Kidney (tissue), 14 donors: Measurements from ENCODE around the gene TCF7L2. TPM values are rescaled to one million over a fixed set of nuclear protein-coding genes. Genes with fewer than 3 reads are reported as not detected.
A peak's percentile ranks its signal among the peaks of the same experiment; 100 is the strongest.

ENCODE experiments used
- DNase-seq, 5 donors: peaks; one replicate each; pipeline ENCODE4 v3.0.0-alpha.2; 2013 to 2020
- FAIRE-seq: peaks from 2 replicates; lab custom pipeline; 2012; peaks lifted over from hg19 to GRCh38; lab: Jason Lieb, UNC
- H3K27ac ChIP-seq, 2 donors: one replicate each; pipeline ENCODE4 v1.7.0; 2013; ENCODE audit warnings: low read depth in 2 of 2, low read length in 2 of 2, inconsistent platforms in 1 of 2
- H3K27me3 ChIP-seq: one replicate; pipeline ENCODE4 v1.7.1; 2013; ENCODE audit warnings: low read length, inconsistent platforms; ENCODE audit not compliant: control insufficient read depth, insufficient read depth
- H3K36me3 ChIP-seq, 3 donors: one replicate each; pipeline versions ENCODE4 v1.7.0 to v1.7.1; 2013; ENCODE audit warnings: low read length in 3 of 3, control low read depth in 1 of 3, inconsistent platforms in 1 of 3; ENCODE audit not compliant: insufficient read depth in 3 of 3, control insufficient read depth in 2 of 3
- H3K4me1 ChIP-seq, 3 donors: one replicate each; pipeline versions ENCODE4 v1.7.0 to v1.7.1; 2013; ENCODE audit warnings: low read length in 3 of 3, inconsistent platforms in 1 of 3, low read depth in 1 of 3; ENCODE audit not compliant: control insufficient read depth in 2 of 3, insufficient read depth in 2 of 3
- H3K4me3 ChIP-seq, 3 donors: one replicate each; pipeline versions ENCODE4 v1.7.0 to v1.8.1; 2013; ENCODE audit warnings: low read length in 3 of 3, control low read depth in 1 of 3, inconsistent platforms in 1 of 3
- H3K9ac ChIP-seq, 3 donors: one replicate each; pipeline versions ENCODE4 v1.7.0 to v1.7.1; 2013; ENCODE audit warnings: low read length in 3 of 3, control low read depth in 1 of 3, inconsistent platforms in 1 of 3
- H3K9me3 ChIP-seq, 3 donors: one replicate each; pipeline versions ENCODE4 v1.7.0 to v1.7.1; 2013; ENCODE audit warnings: low read length in 3 of 3, control low read depth in 1 of 3, inconsistent platforms in 1 of 3; ENCODE audit not compliant: control insufficient read depth in 2 of 3, insufficient read depth in 1 of 3
- intact Hi-C: fragments of 100-400 bp; cut with DNase I; formaldehyde crosslinking; loops from one replicate; pipeline ENCODE4 v1.11.1; 2022
- polyA plus RNA-seq: library from polyadenylated mRNA; stranded (reverse); fragments of 350-450 nt; fragmentation: Illumina TruSeq; extraction: RNeasy Lipid Tissue Mini Kit (QIAGEN cat#74804); gene quantifications from one replicate; pipeline ENCODE4 v1.2.3, GENCODE V29; 2014; ENCODE audit warnings: low read depth, low replicate concordance; ENCODE audit not compliant: insufficient read depth
- total RNA-seq: library from RNA; stranded (reverse); fragmentation: NEBNext Ultra II Directional; extraction: Animal tissue kit (Norgen Biotek cat#: 25700); gene quantifications from one replicate; pipeline ENCODE4 v1.2.1, GENCODE V29; 2021
- TF ChIP-seq, protein P1 (sequence below): IDR thresholded peaks from 3 replicates; pipeline ENCODE4 v1.5.1; 2012; ENCODE audit warnings: mild to moderate bottlenecking, moderate library complexity, borderline replicate concordance; ENCODE audit not compliant: insufficient read depth; ENCODE audit errors: extremely low read depth
- donor health status: control.
- donor health status: control.
- donor health status: control.
- donor health status: control.
- donor health status: control.
- donor health status: DM: yes; HTN: yes; CAD: no.
- donor health status: Normal renal cell carcinoma (clear cell type).

Gene TCF7L2
- total and polyA plus RNA-seq, 2 donors from 2014 or later = 6.5 to 32.4 TPM

DNA sequence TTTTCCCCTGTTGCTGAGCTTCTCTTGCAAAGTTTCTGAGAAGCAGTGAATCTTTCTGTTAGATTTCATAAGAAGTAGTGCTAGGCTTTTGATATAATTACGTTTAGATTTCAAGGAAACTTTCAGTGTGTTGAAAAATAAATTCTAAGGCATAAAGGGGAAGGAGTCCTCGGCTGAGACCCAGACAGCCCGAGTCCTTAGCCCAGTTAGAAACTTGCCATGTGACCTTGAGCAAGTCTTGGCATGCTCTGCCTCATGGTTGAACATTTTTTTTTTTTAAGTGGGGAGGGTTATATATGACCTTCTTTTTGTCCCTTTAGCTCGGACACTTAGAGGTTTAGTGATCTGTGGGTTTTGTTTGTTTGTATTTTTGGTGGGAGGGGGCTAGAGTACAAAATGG is 117.5 kb downstream of the TCF7L2 start:
- Histone ChIP-seq H3K4me1 (peaks cover 0 to 12% (median 3%) of the 10 kb centered on the region in 3 donors), H3K9me3 (no peaks in the 10 kb centered on the region), H3K27ac (no peak overlapping the region), H3K9ac (no peak overlapping the region), H3K36me3 (no peaks in the 10 kb centered on the region), H3K27me3 (no peaks in the 10 kb centered on the region), H3K4me3 (no peak overlapping the region)
- TF ChIP-seq, protein P1, sequence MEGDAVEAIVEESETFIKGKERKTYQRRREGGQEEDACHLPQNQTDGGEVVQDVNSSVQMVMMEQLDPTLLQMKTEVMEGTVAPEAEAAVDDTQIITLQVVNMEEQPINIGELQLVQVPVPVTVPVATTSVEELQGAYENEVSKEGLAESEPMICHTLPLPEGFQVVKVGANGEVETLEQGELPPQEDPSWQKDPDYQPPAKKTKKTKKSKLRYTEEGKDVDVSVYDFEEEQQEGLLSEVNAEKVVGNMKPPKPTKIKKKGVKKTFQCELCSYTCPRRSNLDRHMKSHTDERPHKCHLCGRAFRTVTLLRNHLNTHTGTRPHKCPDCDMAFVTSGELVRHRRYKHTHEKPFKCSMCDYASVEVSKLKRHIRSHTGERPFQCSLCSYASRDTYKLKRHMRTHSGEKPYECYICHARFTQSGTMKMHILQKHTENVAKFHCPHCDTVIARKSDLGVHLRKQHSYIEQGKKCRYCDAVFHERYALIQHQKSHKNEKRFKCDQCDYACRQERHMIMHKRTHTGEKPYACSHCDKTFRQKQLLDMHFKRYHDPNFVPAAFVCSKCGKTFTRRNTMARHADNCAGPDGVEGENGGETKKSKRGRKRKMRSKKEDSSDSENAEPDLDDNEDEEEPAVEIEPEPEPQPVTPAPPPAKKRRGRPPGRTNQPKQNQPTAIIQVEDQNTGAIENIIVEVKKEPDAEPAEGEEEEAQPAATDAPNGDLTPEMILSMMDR = no peak
- DNase-seq (no peak), FAIRE-seq (no peak)
- intact Hi-C loops = no loop called here

DNA sequence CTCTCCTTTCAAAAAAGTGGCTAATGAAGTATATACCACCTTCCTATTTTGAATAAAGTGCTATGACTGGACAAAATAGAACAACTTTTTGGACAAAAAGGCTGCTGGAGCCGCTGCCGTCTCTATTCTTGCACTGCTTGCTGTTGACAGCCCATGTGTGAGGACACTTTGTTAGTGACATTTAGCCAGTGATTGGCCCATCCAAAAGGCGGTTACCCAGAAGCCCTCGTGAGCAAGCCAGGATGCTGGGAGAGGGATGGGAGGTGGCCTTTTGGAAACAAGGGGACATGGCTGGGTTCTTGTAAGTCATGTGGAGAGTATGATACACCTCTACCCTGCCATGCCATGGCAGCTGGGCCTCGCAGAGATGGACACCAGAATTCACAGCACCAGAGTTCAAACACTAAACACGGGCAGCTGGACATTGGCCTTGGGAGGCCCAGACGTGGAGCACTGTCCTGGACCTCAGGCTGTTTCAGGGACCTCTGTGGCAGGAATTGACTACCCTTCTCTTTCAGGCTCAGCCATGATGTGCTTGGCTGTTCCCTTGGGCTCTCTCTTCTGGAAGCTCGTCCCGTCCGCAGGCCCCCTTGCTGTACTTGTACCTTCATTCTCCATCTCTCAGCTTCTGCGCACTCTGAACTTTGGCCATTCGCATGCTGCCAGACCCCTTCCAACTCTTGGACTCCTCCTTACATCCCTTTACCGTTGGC is 118.3 kb downstream of the TCF7L2 start:
- DNase-seq = no peak
- Histone ChIP-seq H3K36me3 (no peaks in the 10 kb centered on the region), H3K27ac (no peak overlapping the region), H3K4me3 (no peak overlapping the region), H3K9me3 (no peaks in the 10 kb centered on the region), H3K9ac (no peak overlapping the region), H3K4me1 (peaks cover 0 to 11% (median 3%) of the 10 kb centered on the region in 3 donors), H3K27me3 (no peaks in the 10 kb centered on the region)
- no peak for FAIRE-seq
- intact Hi-C loops = no loop called here
- TF ChIP-seq, protein P1 = no peak

DNA sequence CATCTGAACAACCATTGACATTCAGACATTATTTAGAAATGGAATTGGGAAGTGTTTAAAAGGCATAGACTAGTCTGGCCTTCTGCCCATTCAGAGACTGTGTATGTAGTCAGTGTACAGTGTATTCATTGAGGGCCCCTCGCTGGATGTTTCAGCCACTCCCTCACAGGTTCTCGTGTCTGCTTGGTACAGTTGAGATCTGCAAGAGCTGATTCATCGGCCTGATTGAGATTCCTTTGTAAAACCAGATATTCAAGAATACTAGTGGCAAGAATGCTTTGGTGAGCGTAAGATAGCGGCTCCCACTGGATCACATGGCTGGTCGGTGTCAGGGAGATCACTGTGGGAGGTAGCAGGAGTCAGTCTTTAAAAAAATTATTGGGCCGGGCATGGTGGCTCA is 119.5 kb downstream of the TCF7L2 start:
- TF ChIP-seq, protein P1 = no peak
- Histone ChIP-seq H3K4me3 (no peak overlapping the region), H3K4me1 (peaks cover 0 to 7% (median 7%) of the 10 kb centered on the region in 3 donors), H3K27me3 (no peaks in the 10 kb centered on the region), H3K9ac (no peak overlapping the region), H3K9me3 (no peaks in the 10 kb centered on the region), H3K36me3 (no peaks in the 10 kb centered on the region), H3K27ac (no peak overlapping the region)
- FAIRE-seq (no peak), DNase-seq (no peak)
- intact Hi-C loops = no loop called here

DNA sequence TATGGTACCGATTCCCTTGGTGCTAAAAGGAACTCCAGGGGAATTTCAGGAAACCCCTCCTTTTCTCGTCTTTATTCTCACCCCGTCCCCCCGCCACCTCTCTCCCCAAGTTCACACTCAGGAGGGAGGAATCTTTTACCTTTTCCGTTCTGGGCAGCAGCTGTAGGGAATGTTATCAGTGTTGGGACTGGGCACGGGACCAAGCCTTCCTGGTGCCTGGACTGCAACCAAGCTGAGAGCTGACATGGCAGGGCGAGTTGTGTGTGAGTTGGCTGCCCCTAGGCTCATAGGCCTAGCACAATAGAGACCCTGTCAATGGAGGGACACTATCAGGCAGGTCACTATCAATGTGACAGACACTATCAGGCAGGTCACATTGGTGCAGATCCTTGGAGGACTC is 121.4 kb downstream of the TCF7L2 start:
- FAIRE-seq = no peak

More for the DNA sequence above, 121.4 kb downstream of the TCF7L2 start:
- Histone ChIP-seq H3K36me3 (no peaks in the 10 kb centered on the region), H3K4me1 (peaks cover 0 to 7% (median 2%) of the 10 kb centered on the region in 3 donors), H3K27ac (peak overlapping the region; percentile 22 to 26), H3K9me3 (no peaks in the 10 kb centered on the region), H3K27me3 (no peaks in the 10 kb centered on the region), H3K4me3 (no peak overlapping the region), H3K9ac (no peak overlapping the region)
- DNase-seq = peak in 1 of 5 donors; percentile 81
- intact Hi-C loops = no loop called here
- TF ChIP-seq, protein P1 = no peak
